ENCODE data around the gene FBXO40. TPM values are rescaled to one million over a fixed set of nuclear protein-coding genes. Genes with fewer than 3 reads are reported as not detected.

FBXO40 gene
- total and polyA plus RNA-seq, 10 of the 15 experiments (the other 5 are each of a cell fraction or from before 2014, with no cell fraction given): 0.03 to 0.05 (median 0.04) TPM; not detected in 7

DNA sequence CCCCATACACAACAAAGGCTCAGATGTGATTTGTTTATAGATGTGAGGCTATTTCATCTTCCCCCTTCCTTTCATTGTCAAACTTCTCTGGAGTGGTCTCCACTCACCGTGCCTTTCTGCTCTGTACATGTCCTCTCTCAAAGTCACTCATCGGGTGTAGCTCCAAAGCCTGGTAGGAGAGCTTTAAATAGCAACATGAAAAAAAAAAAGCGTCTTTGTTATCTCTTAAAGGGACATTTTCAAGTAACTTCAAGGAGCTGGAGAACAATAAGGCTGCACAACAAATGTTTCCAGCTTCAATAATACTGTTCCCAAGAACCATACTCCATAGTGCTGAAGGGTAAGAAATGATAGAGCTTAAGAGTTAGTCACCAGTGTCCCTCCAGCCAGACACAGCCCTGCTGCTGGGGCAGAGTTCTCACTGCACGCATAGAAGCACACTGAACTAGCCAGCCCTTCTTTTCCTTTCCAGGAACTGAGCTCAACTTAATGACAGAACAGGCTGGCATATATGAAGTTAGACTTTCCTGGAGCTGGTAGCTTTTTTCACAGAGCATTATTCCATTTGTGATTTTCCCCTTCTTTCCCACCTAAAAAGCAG, 8.1 kb downstream of the FBXO40 start:
- DNase-seq (ENCODE audit: low read depth, low spot score) (no peak), FAIRE-seq (no peak), ATAC-seq (no peak)
- WGBS (ENCODE audit: insufficient coverage, insufficient replicate concordance, low lambda C conversion rate, missing lambda C conversion rate): 61% methylated on average over 4 of the region's 4 CpGs
- ChIA-PET CTCF (no interaction called here), RAD21 (ENCODE audit: unreplicated experiment) (no interaction called here), SMC1A (ENCODE audit: uncharacterized antibody, unreplicated experiment) (interaction anchor here (1.0 kb wide), 1 partner anchor 9 kb away, joined by 4 read pairs; no protein-coding TSS in a partner anchor), POLR2A (no interaction called here)
- Histone ChIP-seq H3K9ac (ENCODE audit: control insufficient read depth, insufficient read depth, low read length) (no peak overlapping the region), H3K79me2 (ENCODE audit: control insufficient read depth, insufficient read depth, low read length) (no peaks in the 10 kb centered on the region), H3K36me3 (ENCODE audit: control insufficient read depth in 2 of 2, insufficient read depth in 2 of 2, low read length in 1 of 2) (no peaks in the 10 kb centered on the region), H3K4me1 (ENCODE audit: control insufficient read depth, insufficient read depth, low read length) (no peaks in the 10 kb centered on the region), H3K9me3 (replicated peaks; ENCODE audit: control insufficient read depth, insufficient read depth, low read length) (no peaks in the 10 kb centered on the region), H3K4me3 (no peak overlapping the region), H2AFZ (ENCODE audit: control insufficient read depth, low read depth, low read length) (no peak overlapping the region), H3K27ac (ENCODE audit: control insufficient read depth, insufficient read depth) (no peak overlapping the region), H4K20me1 (ENCODE audit: control insufficient read depth, insufficient read depth) (no peaks in the 10 kb centered on the region), H3K27me3 (replicated peaks in 1 of 2; ENCODE audit: control insufficient read depth in 2 of 2, insufficient read depth in 2 of 2, low read length in 1 of 2) (no peaks in the 10 kb centered on the region), H3K4me2 (ENCODE audit: control insufficient read depth, insufficient read depth) (no peak overlapping the region)
- intact Hi-C loops (cut with micrococcal nuclease; ENCODE audit: unreplicated experiment): no loop called here
- BruUV-seq (replicated peaks): no TSS peak
- no peak for TF ChIP-seq PML (IDR thresholded peaks at IDR 0.05; ENCODE audit: low read length)
- TF ChIP-seq BACH1 (IDR thresholded peaks at IDR 0.05; ENCODE audit: borderline replicate concordance): no peak
- in situ Hi-C loops (cut with MboI): no loop called here

DNA sequence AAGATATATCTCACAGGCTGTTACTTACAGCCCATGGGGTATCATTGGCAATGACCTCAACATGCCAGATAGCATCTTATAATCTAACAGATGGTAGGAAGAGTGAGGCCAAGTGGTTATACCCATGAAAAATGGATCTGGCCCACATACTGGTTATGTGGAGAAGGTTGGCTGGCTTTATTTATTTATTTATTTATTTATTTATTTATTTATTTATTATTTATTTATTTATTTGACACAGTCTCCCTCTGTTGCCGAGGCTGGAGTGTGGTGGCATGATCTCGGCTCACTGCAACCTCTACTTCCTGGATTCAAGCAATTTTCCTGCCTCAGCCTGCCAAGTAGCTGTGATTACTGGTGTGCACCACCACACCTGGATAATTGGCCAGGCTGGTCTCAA, 11.6 kb downstream of the FBXO40 start:
- Histone ChIP-seq H3K4me3 (no peak overlapping the region), H3K27me3 (replicated peaks in 1 of 2; ENCODE audit: control insufficient read depth in 2 of 2, insufficient read depth in 2 of 2, low read length in 1 of 2) (no peaks in the 10 kb centered on the region), H3K4me1 (ENCODE audit: control insufficient read depth, insufficient read depth, low read length) (no peaks in the 10 kb centered on the region), H3K9me3 (replicated peaks; ENCODE audit: control insufficient read depth, insufficient read depth, low read length) (no peaks in the 10 kb centered on the region), H3K27ac (ENCODE audit: control insufficient read depth, insufficient read depth) (no peak overlapping the region), H3K9ac (ENCODE audit: control insufficient read depth, insufficient read depth, low read length) (no peak overlapping the region), H3K36me3 (ENCODE audit: control insufficient read depth in 2 of 2, insufficient read depth in 2 of 2, low read length in 1 of 2) (no peaks in the 10 kb centered on the region), H3K4me2 (ENCODE audit: control insufficient read depth, insufficient read depth) (no peak overlapping the region), H4K20me1 (ENCODE audit: control insufficient read depth, insufficient read depth) (no peaks in the 10 kb centered on the region), H3K79me2 (ENCODE audit: control insufficient read depth, insufficient read depth, low read length) (no peaks in the 10 kb centered on the region), H2AFZ (ENCODE audit: control insufficient read depth, low read depth, low read length) (no peak overlapping the region)
- intact Hi-C loops (cut with micrococcal nuclease; ENCODE audit: unreplicated experiment) (no loop called here), in situ Hi-C loops (cut with MboI) (no loop called here)
- no TSS peak for BruUV-seq (replicated peaks)
- no peak for ATAC-seq
- no peak for FAIRE-seq
- CTCF ChIA-PET: no interaction called here
- RAD21 ChIA-PET (ENCODE audit: unreplicated experiment): no interaction called here
- 64% methylated on average over 2 of the region's 2 CpGs for WGBS (ENCODE audit: insufficient coverage, insufficient replicate concordance, low lambda C conversion rate, missing lambda C conversion rate)
- DNase-seq (ENCODE audit: low read depth, low spot score): no peak
- SMC1A ChIA-PET (ENCODE audit: uncharacterized antibody, unreplicated experiment): no interaction called here
- POLR2A ChIA-PET: no interaction called here
- TF ChIP-seq, protein P1, sequence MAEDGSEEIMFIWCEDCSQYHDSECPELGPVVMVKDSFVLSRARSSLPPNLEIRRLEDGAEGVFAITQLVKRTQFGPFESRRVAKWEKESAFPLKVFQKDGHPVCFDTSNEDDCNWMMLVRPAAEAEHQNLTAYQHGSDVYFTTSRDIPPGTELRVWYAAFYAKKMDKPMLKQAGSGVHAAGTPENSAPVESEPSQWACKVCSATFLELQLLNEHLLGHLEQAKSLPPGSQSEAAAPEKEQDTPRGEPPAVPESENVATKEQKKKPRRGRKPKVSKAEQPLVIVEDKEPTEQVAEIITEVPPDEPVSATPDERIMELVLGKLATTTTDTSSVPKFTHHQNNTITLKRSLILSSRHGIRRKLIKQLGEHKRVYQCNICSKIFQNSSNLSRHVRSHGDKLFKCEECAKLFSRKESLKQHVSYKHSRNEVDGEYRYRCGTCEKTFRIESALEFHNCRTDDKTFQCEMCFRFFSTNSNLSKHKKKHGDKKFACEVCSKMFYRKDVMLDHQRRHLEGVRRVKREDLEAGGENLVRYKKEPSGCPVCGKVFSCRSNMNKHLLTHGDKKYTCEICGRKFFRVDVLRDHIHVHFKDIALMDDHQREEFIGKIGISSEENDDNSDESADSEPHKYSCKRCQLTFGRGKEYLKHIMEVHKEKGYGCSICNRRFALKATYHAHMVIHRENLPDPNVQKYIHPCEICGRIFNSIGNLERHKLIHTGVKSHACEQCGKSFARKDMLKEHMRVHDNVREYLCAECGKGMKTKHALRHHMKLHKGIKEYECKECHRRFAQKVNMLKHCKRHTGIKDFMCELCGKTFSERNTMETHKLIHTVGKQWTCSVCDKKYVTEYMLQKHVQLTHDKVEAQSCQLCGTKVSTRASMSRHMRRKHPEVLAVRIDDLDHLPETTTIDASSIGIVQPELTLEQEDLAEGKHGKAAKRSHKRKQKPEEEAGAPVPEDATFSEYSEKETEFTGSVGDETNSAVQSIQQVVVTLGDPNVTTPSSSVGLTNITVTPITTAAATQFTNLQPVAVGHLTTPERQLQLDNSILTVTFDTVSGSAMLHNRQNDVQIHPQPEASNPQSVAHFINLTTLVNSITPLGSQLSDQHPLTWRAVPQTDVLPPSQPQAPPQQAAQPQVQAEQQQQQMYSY (CRISPR knock-in tag; IDR thresholded peaks at IDR 0.05): no peak
- TF ChIP-seq, protein P2, sequence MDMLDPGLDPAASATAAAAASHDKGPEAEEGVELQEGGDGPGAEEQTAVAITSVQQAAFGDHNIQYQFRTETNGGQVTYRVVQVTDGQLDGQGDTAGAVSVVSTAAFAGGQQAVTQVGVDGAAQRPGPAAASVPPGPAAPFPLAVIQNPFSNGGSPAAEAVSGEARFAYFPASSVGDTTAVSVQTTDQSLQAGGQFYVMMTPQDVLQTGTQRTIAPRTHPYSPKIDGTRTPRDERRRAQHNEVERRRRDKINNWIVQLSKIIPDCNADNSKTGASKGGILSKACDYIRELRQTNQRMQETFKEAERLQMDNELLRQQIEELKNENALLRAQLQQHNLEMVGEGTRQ (IDR thresholded peaks at IDR 0.05; ENCODE audit: borderline replicate concordance, low read depth, low read length): no peak
- TF ChIP-seq TBL1XR1 (IDR thresholded peaks at IDR 0.05; ENCODE audit: low read depth, low read length): no peak
- TF ChIP-seq SMARCA5 (IDR thresholded peaks at IDR 0.05): no peak
- no peak for TF ChIP-seq GATAD2B (conservative IDR thresholded peaks at IDR 0.05; ENCODE audit: low read depth)
- no peak for TF ChIP-seq ESRRA (IDR thresholded peaks at IDR 0.05; ENCODE audit: low read length)
- TF ChIP-seq CHD1 (IDR thresholded peaks at IDR 0.05; ENCODE audit: low read depth, low read length): no peak
- no peak for TF ChIP-seq CHD4 (IDR thresholded peaks at IDR 0.05)
- no peak for TF ChIP-seq MTA2 (IDR thresholded peaks at IDR 0.05; ENCODE audit: low read depth)
- TF ChIP-seq POLR2A (IDR thresholded peaks at IDR 0.05; ENCODE audit: low read depth, low read length): no peak
- no peak for TF ChIP-seq CEBPB (IDR thresholded peaks at IDR 0.05; ENCODE audit: borderline replicate concordance in 1 of 2, low read depth in 2 of 2, low read length in 2 of 2)
- TF ChIP-seq BHLHE40 (IDR thresholded peaks at IDR 0.05; ENCODE audit: borderline replicate concordance in 1 of 2, low read depth in 2 of 2, low read length in 1 of 2): no peak
- TF ChIP-seq ZZZ3 (IDR thresholded peaks at IDR 0.05; ENCODE audit: control insufficient read depth, insufficient read length, low read depth): no peak
- TF ChIP-seq CBX3 (IDR thresholded peaks at IDR 0.05; ENCODE audit: borderline replicate concordance, low read depth): no peak
